Upper lobe of right lung (tissue), 1 donor: ENCODE results near the gene GPR39. TPM values are rescaled to one million over a fixed set of nuclear protein-coding genes. Genes with fewer than 3 reads are reported as not detected.

Experiments used
- ATAC-seq: fragments of 200-7000 bp; cut with Tn5 transposase; one replicate; pipeline ENCODE4 v1.9.1; 2020; ENCODE audit warnings: mild to moderate bottlenecking, moderate library complexity
- DNase-seq: peaks from one replicate; pipeline ENCODE4 v3.0.0-alpha.2; 2020
- H3K27ac ChIP-seq: fragments of 200-600 bp; one replicate; pipeline ENCODE4 v1.8.0; 2022
- H3K27me3 ChIP-seq: fragments of 200-600 bp; one replicate; pipeline ENCODE4 v1.8.0; 2022; ENCODE audit warnings: mild to moderate bottlenecking
- H3K36me3 ChIP-seq: fragments of 200-600 bp; one replicate; pipeline ENCODE4 v1.8.0; 2022
- H3K4me1 ChIP-seq: fragments of 200-600 bp; one replicate; pipeline ENCODE4 v1.8.0; 2022
- H3K4me3 ChIP-seq: fragments of 200-600 bp; one replicate; pipeline ENCODE4 v1.8.0; 2022; ENCODE audit warnings: mild to moderate bottlenecking
- H3K9me3 ChIP-seq: fragments of 200-600 bp; one replicate; pipeline ENCODE4 v1.8.0; 2022
- intact Hi-C: fragments of 100-400 bp; cut with DNase I; formaldehyde crosslinking; loops from one replicate; pipeline ENCODE4 v1.11.0; 2022
- total RNA-seq: library from RNA; stranded (reverse); fragmentation: NEBNext Ultra II Directional; extraction: Animal tissue kit (Norgen Biotek cat#: 25700); gene quantifications from one replicate; pipeline ENCODE4 v1.2.1, GENCODE V29; 2021
- TF ChIP-seq, protein P1 (sequence below): fragments of 200-600 bp; IDR thresholded peaks from one replicate; pipeline ENCODE4 v1.8.0; 2022; ENCODE audit warnings: antibody characterized with exemption
- donor health status: DM: no; HTN: yes; CAD: no; lungs with severe emphysema.

GPR39 gene
- total RNA-seq, 1 donor from 2014 or later, result 13.4 TPM

DNA sequence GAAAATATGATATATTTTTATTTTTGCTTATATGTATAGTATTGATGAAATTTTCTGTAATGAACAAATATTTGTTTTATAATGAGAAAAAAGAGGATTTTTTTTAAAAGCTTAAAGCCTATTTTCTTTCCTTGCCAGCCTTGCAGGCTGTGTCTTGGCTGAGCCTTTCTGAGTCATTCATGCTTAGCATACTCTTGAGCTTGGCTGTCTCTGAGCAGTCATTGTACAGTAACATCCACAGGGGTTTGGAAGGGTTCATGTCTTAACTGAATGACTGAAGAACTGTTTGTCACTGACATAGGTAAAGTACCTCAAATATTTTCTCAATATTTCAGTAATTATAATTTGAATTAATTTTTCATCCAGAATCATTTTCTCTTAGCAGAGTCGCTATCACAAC is 49.3 kb downstream of the GPR39 start:
- peaks cover 33% of the 10 kb centered on the region for H3K9me3 ChIP-seq
- no peak for ATAC-seq
- TF ChIP-seq, protein P1, sequence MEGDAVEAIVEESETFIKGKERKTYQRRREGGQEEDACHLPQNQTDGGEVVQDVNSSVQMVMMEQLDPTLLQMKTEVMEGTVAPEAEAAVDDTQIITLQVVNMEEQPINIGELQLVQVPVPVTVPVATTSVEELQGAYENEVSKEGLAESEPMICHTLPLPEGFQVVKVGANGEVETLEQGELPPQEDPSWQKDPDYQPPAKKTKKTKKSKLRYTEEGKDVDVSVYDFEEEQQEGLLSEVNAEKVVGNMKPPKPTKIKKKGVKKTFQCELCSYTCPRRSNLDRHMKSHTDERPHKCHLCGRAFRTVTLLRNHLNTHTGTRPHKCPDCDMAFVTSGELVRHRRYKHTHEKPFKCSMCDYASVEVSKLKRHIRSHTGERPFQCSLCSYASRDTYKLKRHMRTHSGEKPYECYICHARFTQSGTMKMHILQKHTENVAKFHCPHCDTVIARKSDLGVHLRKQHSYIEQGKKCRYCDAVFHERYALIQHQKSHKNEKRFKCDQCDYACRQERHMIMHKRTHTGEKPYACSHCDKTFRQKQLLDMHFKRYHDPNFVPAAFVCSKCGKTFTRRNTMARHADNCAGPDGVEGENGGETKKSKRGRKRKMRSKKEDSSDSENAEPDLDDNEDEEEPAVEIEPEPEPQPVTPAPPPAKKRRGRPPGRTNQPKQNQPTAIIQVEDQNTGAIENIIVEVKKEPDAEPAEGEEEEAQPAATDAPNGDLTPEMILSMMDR, result no peak

GRCh38 chr2:132466428-132467028 is 49.9 kb downstream of the GPR39 start:
- Histone ChIP-seq H3K9me3 (peaks cover 33% of the 10 kb centered on the region), H3K4me1 (no peaks in the 10 kb centered on the region), H3K27ac (no peak overlapping the region), H3K4me3 (no peak overlapping the region), H3K36me3 (no peaks in the 10 kb centered on the region), H3K27me3 (no peaks in the 10 kb centered on the region)
- ATAC-seq (no peak), DNase-seq (no peak)
- TF ChIP-seq, protein P1, result no peak
- intact Hi-C loops, result no loop called here

More for the DNA sequence above, 49.3 kb downstream of the GPR39 start:
- no peak overlapping the region for H3K27ac ChIP-seq
- no peaks in the 10 kb centered on the region for H3K36me3 ChIP-seq
- H3K4me1 ChIP-seq, result no peaks in the 10 kb centered on the region
- H3K4me3 ChIP-seq, result no peak overlapping the region
- H3K27me3 ChIP-seq, result no peaks in the 10 kb centered on the region
- intact Hi-C loops, result no loop called here
- DNase-seq, result no peak

- Histone ChIP-seq H3K36me3 (no peaks in the 10 kb centered on the region), H3K27me3 (no peaks in the 10 kb centered on the region), H3K4me1 (no peaks in the 10 kb centered on the region), H3K9me3 (peaks cover 26% of the 10 kb centered on the region), H3K4me3 (no peak overlapping the region), H3K27ac (no peak overlapping the region)
- intact Hi-C loops, result no loop called here
- TF ChIP-seq, protein P1, result no peak
- DNase-seq, result no peak
- ATAC-seq, result no peak
Observed at GRCh38 chr2:132468821-132469675, 52.4 kb downstream of the GPR39 start.

- intact Hi-C loops, result no loop called here
- TF ChIP-seq, protein P1, result no peak
- ATAC-seq, result no peak
Observed at GRCh38 chr2:132470746-132471145, 54.1 kb downstream of the GPR39 start.

GRCh38 chr2:132473174-132473883 is 56.7 kb downstream of the GPR39 start:
- TF ChIP-seq, protein P1, result no peak
- Histone ChIP-seq H3K9me3 (no peaks in the 10 kb centered on the region), H3K4me3 (no peak overlapping the region), H3K4me1 (no peaks in the 10 kb centered on the region), H3K27me3 (no peaks in the 10 kb centered on the region), H3K27ac (no peak overlapping the region), H3K36me3 (no peaks in the 10 kb centered on the region)
- DNase-seq (no peak), ATAC-seq (no peak)
- intact Hi-C loops, result no loop called here

More at GRCh38 chr2:132470746-132471145, 54.1 kb downstream of the GPR39 start:
- peaks cover 14% of the 10 kb centered on the region for H3K9me3 ChIP-seq
- no peaks in the 10 kb centered on the region for H3K27me3 ChIP-seq
- no peak overlapping the region for H3K4me3 ChIP-seq
- no peaks in the 10 kb centered on the region for H3K36me3 ChIP-seq
- DNase-seq, result no peak
- H3K27ac ChIP-seq, result no peak overlapping the region
- H3K4me1 ChIP-seq, result no peaks in the 10 kb centered on the region
